HEK293 (cell line): ENCODE results near the gene PDE11A.

Experiments
- CTCF ChIA-PET: fragments of 350-600 bp; formaldehyde crosslinking; extraction: SDS; loops from one replicate; lab custom pipeline; 2021; ENCODE audit warnings: antibody characterized with exemption; lab: Yijun Ruan, JAX
- POLR2A ChIA-PET: fragments of 300-600 bp; formaldehyde crosslinking; extraction: SDS; loops from one replicate; lab custom pipeline; 2020; ENCODE audit warnings: antibody characterized with exemption, inconsistent platforms; lab: Yijun Ruan, JAX
- H3K27ac ChIP-seq: fragments of 200-500 bp; sonication (Bioruptor generic); 2 replicates; pipeline ENCODE4 v1.5.1; 2014; ENCODE audit warnings: low read depth, low read length, control low read depth, inconsistent platforms; ENCODE audit errors: extremely low read depth
- H3K36me3 ChIP-seq, 2 experiments: fragments of 200-500 bp in 1 of 2; sonication (Bioruptor generic) in 1 of 2; 1 replicate in 1 of 2; 2 replicates in 1 of 2; pipeline ENCODE4 v1.5.1; 2014 to 2017; ENCODE audit warnings: inconsistent platforms in 2 of 2, low read length in 2 of 2; ENCODE audit not compliant: control insufficient read depth in 2 of 2, insufficient read depth in 1 of 2
- H3K4me1 ChIP-seq: fragments of 200-500 bp; sonication (Bioruptor generic); 2 replicates; pipeline ENCODE4 v1.5.1; 2014; ENCODE audit warnings: mild to moderate bottlenecking, low read length, inconsistent platforms; ENCODE audit not compliant: control insufficient read depth, insufficient read depth
- H3K4me3 ChIP-seq: 2 replicates; pipeline ENCODE4 v1.5.1; 2011; ENCODE audit warnings: low read depth, mild to moderate bottlenecking, control low read depth, low read length, moderate library complexity
- H3K9me3 ChIP-seq: fragments of 200-500 bp; sonication (Bioruptor generic); 2 replicates; pipeline ENCODE4 v1.5.1; 2014; ENCODE audit warnings: low read depth, low read length, inconsistent platforms; ENCODE audit not compliant: control insufficient read depth, insufficient read depth
- BCL11A ChIP-seq: fragments of 450-650 bp; formaldehyde crosslinking; IDR thresholded peaks from 2 replicates; pipeline ENCODE4 v1.5.1; 2016; ENCODE audit warnings: low read depth, missing biosample characterization, missing genetic modification characterization
- MYNN ChIP-seq: fragments of 450-650 bp; formaldehyde crosslinking; IDR thresholded peaks from 2 replicates; pipeline ENCODE4 v1.5.1; 2016; ENCODE audit warnings: missing biosample characterization, missing genetic modification characterization, borderline replicate concordance
- OSR2 ChIP-seq: fragments of 450-650 bp; formaldehyde crosslinking; IDR thresholded peaks from 2 replicates; pipeline ENCODE4 v1.5.1; 2016; ENCODE audit warnings: missing biosample characterization, missing genetic modification characterization
- OVOL3 ChIP-seq: fragments of 450-650 bp; formaldehyde crosslinking; IDR thresholded peaks from 2 replicates; pipeline ENCODE4 v1.5.1; 2016; ENCODE audit warnings: missing biosample characterization, missing genetic modification characterization
- PATZ1 ChIP-seq: fragments of 450-650 bp; formaldehyde crosslinking; IDR thresholded peaks from 2 replicates; pipeline ENCODE4 v1.5.1; 2016; ENCODE audit warnings: missing biosample characterization, missing genetic modification characterization
- SCRT1 ChIP-seq: fragments of 450-650 bp; formaldehyde crosslinking; IDR thresholded peaks from 2 replicates; pipeline ENCODE4 v1.5.1; 2016; ENCODE audit warnings: missing biosample characterization, missing genetic modification characterization, borderline replicate concordance
- ZBTB17 ChIP-seq: fragments of 450-650 bp; formaldehyde crosslinking; IDR thresholded peaks from 2 replicates; pipeline ENCODE4 v1.5.1; 2016; ENCODE audit warnings: missing biosample characterization, missing genetic modification characterization
- ZNF114 ChIP-seq: fragments of 450-650 bp; formaldehyde crosslinking; IDR thresholded peaks from 2 replicates; pipeline ENCODE4 v1.5.0; 2017; ENCODE audit warnings: missing biosample characterization, missing genetic modification characterization
- ZNF133 ChIP-seq: fragments of 450-650 bp; formaldehyde crosslinking; IDR thresholded peaks from 2 replicates; pipeline ENCODE4 v1.5.1; 2016; ENCODE audit warnings: missing biosample characterization, missing genetic modification characterization
- ZNF138 ChIP-seq: fragments of 450-650 bp; formaldehyde crosslinking; IDR thresholded peaks from 2 replicates; pipeline ENCODE4 v1.5.1; 2016; ENCODE audit warnings: missing biosample characterization, missing genetic modification characterization, borderline replicate concordance
- ZNF202 ChIP-seq: fragments of 450-650 bp; formaldehyde crosslinking; IDR thresholded peaks from 2 replicates; pipeline ENCODE4 v1.5.1; 2016; ENCODE audit warnings: missing biosample characterization, missing genetic modification characterization, borderline replicate concordance
- ZNF214 ChIP-seq: fragments of 450-650 bp; formaldehyde crosslinking; IDR thresholded peaks from 2 replicates; pipeline ENCODE4 v1.5.1; 2017; ENCODE audit warnings: missing biosample characterization, mild to moderate bottlenecking, missing genetic modification characterization, borderline replicate concordance
- ZNF341 ChIP-seq: fragments of 450-650 bp; formaldehyde crosslinking; IDR thresholded peaks from 2 replicates; pipeline ENCODE4; 2016; ENCODE audit warnings: low read depth, missing biosample characterization, missing genetic modification characterization
- ZNF391 ChIP-seq: fragments of 450-650 bp; formaldehyde crosslinking; IDR thresholded peaks from 2 replicates; pipeline ENCODE4 v1.5.1; 2016; ENCODE audit warnings: low read depth, missing biosample characterization, missing genetic modification characterization, borderline replicate concordance
- ZNF416 ChIP-seq: fragments of 450-650 bp; formaldehyde crosslinking; IDR thresholded peaks from 2 replicates; pipeline ENCODE4 v1.5.1; 2016; ENCODE audit warnings: missing biosample characterization, missing genetic modification characterization
- ZNF488 ChIP-seq: fragments of 450-650 bp; formaldehyde crosslinking; IDR thresholded peaks from 2 replicates; pipeline ENCODE4 v1.5.1; 2016; ENCODE audit warnings: missing biosample characterization, missing genetic modification characterization
- ZNF530 ChIP-seq: fragments of 450-650 bp; formaldehyde crosslinking; IDR thresholded peaks from 2 replicates; pipeline ENCODE4 v1.5.1; 2016; ENCODE audit warnings: low read depth, missing biosample characterization, missing genetic modification characterization
- ZNF548 ChIP-seq: fragments of 450-650 bp; formaldehyde crosslinking; IDR thresholded peaks from 2 replicates; pipeline ENCODE4 v1.5.1; 2016; ENCODE audit warnings: missing biosample characterization, missing genetic modification characterization
- ZNF624 ChIP-seq: fragments of 450-650 bp; formaldehyde crosslinking; IDR thresholded peaks from 2 replicates; pipeline ENCODE4 v1.5.1; 2017; ENCODE audit warnings: missing biosample characterization, missing genetic modification characterization
- ZNF626 ChIP-seq: fragments of 450-650 bp; sonication (Bioruptor Pico); formaldehyde crosslinking; IDR thresholded peaks from 2 replicates; pipeline ENCODE4 v1.5.1; 2018; ENCODE audit warnings: missing biosample characterization, missing genetic modification characterization, inconsistent platforms
- ZNF658 ChIP-seq: fragments of 450-650 bp; formaldehyde crosslinking; IDR thresholded peaks from 2 replicates; pipeline ENCODE4; 2016; ENCODE audit warnings: missing biosample characterization, missing genetic modification characterization
- ZNF747 ChIP-seq: fragments of 450-650 bp; formaldehyde crosslinking; IDR thresholded peaks from 2 replicates; pipeline ENCODE4 v1.5.1; 2016; ENCODE audit warnings: missing biosample characterization, missing genetic modification characterization

Gene PDE11A

GRCh38 chr2:178018141-178018540, 54.4 kb downstream of the PDE11A start:
- Histone ChIP-seq H3K9me3 (no peaks in the 10 kb centered on the region), H3K4me1 (no peaks in the 10 kb centered on the region), H3K27ac (no peak overlapping the region), H3K36me3 (no peaks in the 10 kb centered on the region), H3K4me3 (no peak overlapping the region)
- ChIA-PET CTCF (interaction anchor here (0.6 kb wide), 1 partner anchor 37 kb away, joined by 3 read pairs; no protein-coding TSS in a partner anchor), POLR2A (no interaction called here)
- no peak for TF ChIP-seq OSR2
- TF ChIP-seq ZNF530 (tag by site-specific recombination): no peak
- no peak for TF ChIP-seq ZNF114 (tag by site-specific recombination)
- no peak for TF ChIP-seq ZNF624 (tag by site-specific recombination)
- no peak for TF ChIP-seq ZNF138 (tag by site-specific recombination)
- no peak for TF ChIP-seq ZNF341 (tag by site-specific recombination)

- CTCF ChIA-PET: interaction anchor here (0.6 kb wide), 2 partner anchors 142 to 383 kb away, joined by 3 read pairs; no protein-coding TSS in a partner anchor
- POLR2A ChIA-PET: no interaction called here
- TF ChIP-seq ZNF133 (tag by site-specific recombination) (no peak), SCRT1 (tag by site-specific recombination) (no peak), ZNF626 (tag by site-specific recombination) (no peak), ZNF416 (tag by site-specific recombination) (no peak), ZNF658 (tag by site-specific recombination) (no peak), ZNF747 (tag by site-specific recombination) (no peak), ZNF488 (tag by site-specific recombination) (no peak), OVOL3 (no peak)
- Histone ChIP-seq H3K4me1 (no peaks in the 10 kb centered on the region), H3K27ac (no peak overlapping the region), H3K4me3 (no peak overlapping the region), H3K36me3 (no peaks in the 10 kb centered on the region), H3K9me3 (no peaks in the 10 kb centered on the region)
Observed at GRCh38 chr2:178016612-178017011, 56.0 kb downstream of the PDE11A start.

- no peaks in the 10 kb centered on the region for H3K9me3 ChIP-seq
- no peak overlapping the region for H3K27ac ChIP-seq
- no peaks in the 10 kb centered on the region for H3K36me3 ChIP-seq
- H3K4me1 ChIP-seq: no peaks in the 10 kb centered on the region
- TF ChIP-seq BCL11A (tag by site-specific recombination) (no peak), ZNF214 (tag by site-specific recombination) (no peak), ZBTB17 (tag by site-specific recombination) (no peak), ZNF488 (tag by site-specific recombination) (no peak), MYNN (tag by site-specific recombination) (no peak), ZNF391 (tag by site-specific recombination) (no peak), ZNF138 (tag by site-specific recombination) (no peak), ZNF202 (no peak), ZNF548 (tag by site-specific recombination) (no peak), PATZ1 (tag by site-specific recombination) (no peak)
- H3K4me3 ChIP-seq: no peak overlapping the region
- POLR2A ChIA-PET: no interaction called here
- CTCF ChIA-PET: no interaction called here
Observed at GRCh38 chr2:178012639-178013038, 59.9 kb downstream of the PDE11A start.
